GM12891 (cell line): ENCODE measurements around the gene SLC48A1.

Source experiments
- POLR2A ChIP-seq: IDR thresholded peaks from 2 replicates; pipeline ENCODE4 v1.6.1; 2011; ENCODE audit warnings: low read depth, low read length, control low read depth
- POLR2AphosphoS5 ChIP-seq: IDR thresholded peaks from 2 replicates; pipeline ENCODE4 v1.6.1; 2011; ENCODE audit warnings: low read depth, low read length, control low read depth
- TAF1 ChIP-seq: IDR thresholded peaks from 2 replicates; pipeline ENCODE4 v1.6.1; 2011; ENCODE audit warnings: low read depth, low read length, control low read depth

- TF ChIP-seq POLR2A = no peak
- TF ChIP-seq POLR2AphosphoS5 = no peak
- TF ChIP-seq TAF1 = no peak
These were observed 7.0 kb downstream of the SLC48A1 start for GRCh38 chr12:47779943-47780504.
